ENCODE results near the gene KCNQ1.

Gene KCNQ1

DNA sequence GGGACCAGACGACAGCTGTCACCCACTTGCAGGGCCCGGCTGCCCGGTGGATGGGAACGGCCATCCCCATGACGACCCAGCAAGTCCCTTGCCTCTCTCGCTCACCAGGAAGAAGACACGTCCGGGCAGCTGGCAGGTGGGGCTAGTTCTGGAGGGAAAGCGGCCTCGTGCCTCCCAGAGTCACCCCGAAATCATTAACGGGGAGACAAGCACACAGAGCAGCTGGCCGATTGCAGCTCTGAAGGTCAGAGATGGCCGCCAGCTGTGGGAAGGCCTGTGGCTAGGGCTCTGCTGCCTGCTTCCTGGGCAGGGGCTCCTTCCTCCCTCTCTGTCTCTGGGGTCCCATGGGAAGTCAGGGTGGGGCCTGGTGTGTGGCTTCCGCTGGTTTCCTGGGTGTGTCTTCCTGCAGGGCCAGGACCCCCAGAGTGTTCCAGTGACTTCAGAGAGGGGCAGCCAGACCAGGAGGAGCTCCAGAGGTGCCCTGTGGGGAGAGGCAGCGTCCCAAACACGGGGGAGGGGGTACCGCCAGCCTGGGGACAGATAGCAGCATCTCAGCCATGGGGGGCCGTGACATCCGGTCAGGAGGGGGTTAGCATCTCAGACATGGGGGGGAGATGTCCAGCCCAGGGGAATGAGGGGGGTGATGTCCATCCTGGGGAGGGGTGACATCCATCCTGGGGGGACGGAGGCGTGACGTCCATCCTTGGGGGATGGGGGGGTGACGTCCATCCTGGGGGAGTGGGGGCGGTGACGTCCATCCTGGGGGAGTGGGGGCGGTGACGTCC, 114.9 kb downstream of the KCNQ1 start:
- no peak for DNase-seq

DNA sequence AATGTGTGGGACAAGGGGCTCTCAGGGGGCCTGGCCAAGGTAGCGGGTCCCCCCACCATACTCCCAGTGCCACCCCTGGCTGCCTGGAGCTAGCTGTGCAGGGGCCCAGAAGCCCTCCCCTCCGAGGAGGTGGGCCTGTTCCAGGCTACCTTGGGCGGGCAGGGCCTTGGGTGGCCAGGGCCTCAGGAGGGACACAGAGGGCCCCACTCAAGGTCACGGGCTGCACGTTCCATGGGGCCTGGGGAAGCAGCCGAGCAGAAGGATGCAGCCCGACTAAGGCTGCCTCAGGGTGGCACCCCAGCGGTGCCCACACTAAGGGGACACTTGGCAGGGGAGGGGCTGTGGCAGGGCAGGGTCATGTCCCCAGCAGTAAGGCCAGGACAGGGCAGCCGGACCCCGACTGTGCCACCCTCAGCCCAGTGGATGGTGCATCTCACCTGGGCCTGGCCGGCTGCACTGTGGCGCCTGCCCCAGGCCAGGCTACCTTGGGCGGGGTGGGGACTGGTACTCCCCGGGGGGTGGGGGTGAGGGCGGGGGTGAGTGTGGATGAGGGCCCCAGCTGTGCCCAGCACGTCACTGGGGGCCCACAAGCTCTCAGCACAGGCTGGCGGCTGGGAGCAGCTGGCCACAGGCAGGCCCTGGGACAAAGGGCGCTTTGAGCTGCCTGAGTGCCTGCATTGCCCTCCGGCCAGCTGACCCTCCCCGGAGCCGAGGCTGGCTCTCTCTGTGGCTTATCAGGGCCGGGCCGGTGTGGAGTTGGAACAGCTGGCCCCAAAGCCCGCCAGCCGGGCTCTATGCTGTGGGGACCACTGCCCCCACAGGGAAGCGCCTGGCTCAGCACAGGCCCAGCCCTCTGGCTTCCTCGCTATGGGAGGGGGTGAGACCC, 117.1 kb downstream of the KCNQ1 start:
- DNase-seq, result no peak

GRCh38 chr11:2562890-2563212, 118.0 kb downstream of the KCNQ1 start:
- no peak for DNase-seq

- DNase-seq, result no peak
Measured at GRCh38 chr11:2563213-2564007, 118.6 kb downstream of the KCNQ1 start.

- DNase-seq, result no peak
Measured at GRCh38 chr11:2564008-2564530, 119.3 kb downstream of the KCNQ1 start.

GRCh38 chr11:2564588-2565425, 120.0 kb downstream of the KCNQ1 start:
- no peak for DNase-seq

DNA sequence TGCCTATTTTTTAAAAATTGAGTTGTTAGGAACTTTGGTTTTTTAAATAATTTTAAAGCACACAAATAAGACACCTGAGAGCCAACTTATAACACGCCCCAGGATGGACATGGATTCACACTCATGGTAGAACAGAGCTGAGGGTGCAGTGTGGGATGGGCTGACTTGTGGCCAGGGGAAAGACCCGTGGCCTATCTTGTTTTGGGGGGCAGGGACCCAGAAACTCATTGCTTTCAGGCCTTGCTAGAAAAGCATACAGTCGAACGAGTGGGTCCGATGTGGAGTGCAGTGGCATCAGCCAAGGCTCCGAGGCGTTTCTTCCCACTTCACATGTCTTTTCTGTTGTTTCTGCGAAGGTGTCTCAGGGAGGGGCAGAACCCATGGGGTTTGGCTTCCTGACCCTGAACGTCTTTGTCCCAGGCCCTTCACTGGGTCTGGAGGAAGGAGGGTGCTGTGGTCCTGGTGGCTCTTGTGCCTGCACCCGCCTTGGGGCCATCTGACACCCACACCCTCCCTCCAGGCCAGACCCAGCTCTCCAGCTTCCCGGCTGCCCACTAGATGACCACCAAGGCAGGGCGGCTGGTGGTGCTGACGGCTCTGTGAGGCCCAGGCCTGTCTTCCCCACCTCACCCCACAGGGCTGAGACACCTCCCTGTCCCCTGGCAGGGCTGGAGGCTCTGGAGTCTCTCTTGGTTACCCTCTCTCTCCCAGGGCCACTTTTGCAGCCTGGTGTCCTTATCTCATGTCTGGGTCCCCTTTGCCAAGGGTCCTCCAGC, 120.8 kb downstream of the KCNQ1 start:
- DNase-seq, result no peak

- DNase-seq, result no peak
Measured at GRCh38 chr11:2566223-2567025, 121.6 kb downstream of the KCNQ1 start.

GRCh38 chr11:2567026-2567671, 122.3 kb downstream of the KCNQ1 start:
- no peak for DNase-seq

DNA sequence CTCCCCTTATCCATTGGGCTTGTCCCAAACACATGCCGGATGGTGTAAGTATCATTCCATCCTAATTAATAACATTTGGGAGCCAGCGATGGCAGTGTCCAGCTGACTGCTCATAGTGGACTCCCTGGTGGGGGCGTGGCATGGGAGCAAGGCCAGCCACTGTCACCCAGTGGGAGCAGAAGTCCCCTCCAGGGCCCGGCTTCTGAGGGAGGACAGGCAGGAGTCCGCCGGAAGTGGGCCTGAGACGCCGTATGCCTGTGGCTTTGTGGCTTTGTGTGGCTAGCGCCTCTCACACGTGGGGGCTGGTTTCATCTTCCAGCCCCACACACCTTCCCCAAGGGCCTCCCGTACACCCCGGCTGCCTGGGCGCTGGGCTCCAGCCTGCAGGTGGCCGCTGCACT, 124.5 kb downstream of the KCNQ1 start:
- DNase-seq, result no peak

GRCh38 chr11:2569731-2570210, 125.0 kb downstream of the KCNQ1 start:
- DNase-seq, result no peak

DNA sequence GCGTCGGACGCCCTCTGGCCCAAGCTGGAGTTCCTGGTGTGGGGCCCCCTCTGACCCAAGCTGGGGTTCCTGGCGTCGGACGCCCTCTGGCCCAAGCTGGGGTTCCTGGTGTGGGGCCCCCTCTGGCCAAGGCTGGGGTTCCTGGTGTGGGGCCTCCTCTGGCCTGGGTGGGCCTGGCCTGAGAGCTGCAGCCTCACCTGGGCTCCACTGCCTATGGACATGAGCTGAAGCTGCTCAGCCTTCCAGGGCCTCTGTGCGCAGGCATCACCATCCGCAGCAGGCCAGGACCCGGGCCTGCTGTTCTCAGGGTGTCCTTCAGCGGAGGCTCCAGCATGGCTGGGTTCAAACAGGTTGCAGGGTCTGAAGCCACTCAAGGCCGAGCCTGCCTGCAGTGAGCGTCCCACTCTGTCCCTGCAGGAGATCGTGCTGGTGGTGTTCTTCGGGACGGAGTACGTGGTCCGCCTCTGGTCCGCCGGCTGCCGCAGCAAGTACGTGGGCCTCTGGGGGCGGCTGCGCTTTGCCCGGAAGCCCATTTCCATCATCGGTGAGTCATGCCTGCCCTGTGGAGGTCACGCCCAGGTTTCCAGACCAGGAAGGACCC, 125.5 kb downstream of the KCNQ1 start:
- no peak for DNase-seq

DNA sequence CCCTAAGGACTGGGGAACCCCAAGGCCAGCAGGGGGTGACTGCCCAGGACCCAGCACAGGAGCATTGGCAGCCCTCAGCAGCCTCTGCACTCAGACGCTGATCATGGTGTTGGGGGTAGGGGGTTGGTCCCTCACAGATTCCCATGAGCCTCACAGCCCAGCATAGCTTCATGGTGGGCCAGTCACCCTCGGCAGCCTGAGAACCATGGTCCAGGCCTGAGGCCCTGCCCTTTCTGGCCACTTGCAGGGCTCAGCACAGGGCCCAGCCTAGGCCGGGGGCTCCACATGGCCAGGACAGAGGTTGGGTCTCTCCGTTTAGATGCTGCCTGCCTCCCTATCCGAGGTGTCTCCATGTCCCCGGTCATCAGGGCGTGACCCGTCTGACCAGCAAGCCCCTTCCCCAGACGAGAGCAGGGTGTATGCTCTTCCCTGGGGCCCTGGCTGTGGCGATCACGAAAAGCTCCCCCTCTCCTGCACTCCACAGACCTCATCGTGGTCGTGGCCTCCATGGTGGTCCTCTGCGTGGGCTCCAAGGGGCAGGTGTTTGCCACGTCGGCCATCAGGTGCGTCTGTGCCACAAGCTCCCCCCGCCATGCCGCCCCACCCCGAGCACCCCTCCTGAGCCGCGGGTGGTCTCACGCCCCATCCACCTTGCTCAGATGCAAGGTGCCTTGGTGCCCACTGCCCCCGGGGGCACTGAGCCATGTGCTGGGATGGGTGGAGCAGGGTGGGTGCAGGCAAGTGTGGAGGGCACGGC, 126.2 kb downstream of the KCNQ1 start:
- no peak for DNase-seq

- no peak for DNase-seq
Measured at GRCh38 chr11:2571598-2572281, 126.9 kb downstream of the KCNQ1 start.

GRCh38 chr11:2572491-2573239, 127.9 kb downstream of the KCNQ1 start:
- no peak for DNase-seq

- DNase-seq, result no peak
Measured at GRCh38 chr11:2573240-2574042, 128.6 kb downstream of the KCNQ1 start.

Data from activated gamma-delta T cell (primary cell).